ENCODE results near the gene ATXN3.

DNA sequence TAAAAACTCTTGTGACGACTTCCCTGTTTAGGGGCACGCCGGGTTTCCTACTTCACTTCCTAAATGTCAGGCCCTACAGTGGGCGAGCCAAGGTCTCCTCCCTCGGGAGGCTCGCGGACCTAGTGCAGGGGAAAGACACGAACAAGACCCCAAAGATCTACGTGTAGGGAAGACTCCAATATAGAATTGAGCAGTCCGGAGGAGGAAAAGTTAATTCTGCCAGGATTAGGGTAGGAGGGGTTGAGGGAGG, 564 bp downstream of the ATXN3 start:
- TF ChIP-seq, protein P1, sequence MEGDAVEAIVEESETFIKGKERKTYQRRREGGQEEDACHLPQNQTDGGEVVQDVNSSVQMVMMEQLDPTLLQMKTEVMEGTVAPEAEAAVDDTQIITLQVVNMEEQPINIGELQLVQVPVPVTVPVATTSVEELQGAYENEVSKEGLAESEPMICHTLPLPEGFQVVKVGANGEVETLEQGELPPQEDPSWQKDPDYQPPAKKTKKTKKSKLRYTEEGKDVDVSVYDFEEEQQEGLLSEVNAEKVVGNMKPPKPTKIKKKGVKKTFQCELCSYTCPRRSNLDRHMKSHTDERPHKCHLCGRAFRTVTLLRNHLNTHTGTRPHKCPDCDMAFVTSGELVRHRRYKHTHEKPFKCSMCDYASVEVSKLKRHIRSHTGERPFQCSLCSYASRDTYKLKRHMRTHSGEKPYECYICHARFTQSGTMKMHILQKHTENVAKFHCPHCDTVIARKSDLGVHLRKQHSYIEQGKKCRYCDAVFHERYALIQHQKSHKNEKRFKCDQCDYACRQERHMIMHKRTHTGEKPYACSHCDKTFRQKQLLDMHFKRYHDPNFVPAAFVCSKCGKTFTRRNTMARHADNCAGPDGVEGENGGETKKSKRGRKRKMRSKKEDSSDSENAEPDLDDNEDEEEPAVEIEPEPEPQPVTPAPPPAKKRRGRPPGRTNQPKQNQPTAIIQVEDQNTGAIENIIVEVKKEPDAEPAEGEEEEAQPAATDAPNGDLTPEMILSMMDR (IDR thresholded peaks at IDR 0.05) = peak in 1 of 4 experiments; percentile 3
- TF ChIP-seq POLR2A (IDR thresholded peaks at IDR 0.05) (no peak), POLR2AphosphoS5 (IDR thresholded peaks at IDR 0.05) (no peak)
